ENCODE results near the gene CTNND2.

- TF ChIP-seq CTCF (conservative IDR thresholded peaks at IDR 0.05 in 1 of 2, IDR thresholded peaks at IDR 0.05 in 1 of 2; ENCODE audit: extremely low read depth in 1 of 2, insufficient read depth in 1 of 2, low read depth in 1 of 2, low read length in 2 of 2) (no peak), EZH2 (IDR thresholded peaks at IDR 0.05; ENCODE audit: borderline replicate concordance, low read length) (no peak)
These were observed 192.3 kb downstream of the CTNND2 start for GRCh38 chr5:11711932-11712331.
